HCT116 (cell line): ENCODE data around the gene NDUFS2. TPM values are rescaled to one million over a fixed set of nuclear protein-coding genes. Genes with fewer than 3 reads are reported as not detected.

Source experiments
- ATAC-seq: fragments of 200-7000 bp; cut with Tn5 transposase; 2 replicates; pipeline ENCODE4 v1.9.1; 2020; ENCODE audit warnings: mild to moderate bottlenecking, moderate library complexity
- BruUV-seq: library from RNA; stranded (reverse); fragments of 400-500 nt; replicated peaks from 2 replicates; lab custom pipeline; 2021; lab: Mats Ljungman, UMichigan
- CTCF ChIA-PET: fragments of 300-600 bp; sonication (Branson Sonifier 250); formaldehyde crosslinking; loops from one replicate; lab custom pipeline; 2021; ENCODE audit warnings: antibody characterized with exemption; lab: Charles Lee
- POLR2A ChIA-PET: fragments of 300-600, 350-600 bp; sonication (Branson Sonifier 250); formaldehyde crosslinking; loops from one replicate; lab custom pipeline; 2021; ENCODE audit warnings: antibody characterized with exemption; lab: Charles Lee
- RAD21 ChIA-PET, 2 experiments: fragments of 300-600 bp; sonication (Branson Sonifier 250); formaldehyde crosslinking; loops; one replicate each; lab custom pipeline; 2023; ENCODE audit warnings: low total read pairs in 2 of 2; ENCODE audit not compliant: uncharacterized antibody in 2 of 2, unreplicated experiment in 2 of 2, low non-redundant PET in 1 of 2; lab: Charles Lee
- DNase-seq: peaks from one replicate; pipeline ENCODE4 v3.0.0-alpha.2; 2010; ENCODE audit warnings: low read depth, low spot score
- H2AFZ ChIP-seq: fragments of 200-600 bp; shearing (Covaris generic), sonication (generic); 2 replicates; pipeline ENCODE4 v1.6.1; 2017; ENCODE audit warnings: low read depth, mixed run types, mixed read lengths, antibody characterized with exemption, low read length; ENCODE audit not compliant: poor library complexity, severe bottlenecking
- H3K27ac ChIP-seq: 2 replicates; pipeline ENCODE4 v1.5.1; 2012; ENCODE audit warnings: low read depth, low read length
- H3K27me3 ChIP-seq: fragments of 200-600 bp; sonication (generic); 2 replicates; pipeline ENCODE4 v1.6.1; 2016; ENCODE audit warnings: mixed run types, low read length, mixed read lengths; ENCODE audit not compliant: insufficient read depth
- H3K36me3 ChIP-seq, 2 experiments: fragments of 200-500 bp in 1 of 2; fragments of 200-600 bp in 1 of 2; sonication (Bioruptor generic) in 1 of 2; sonication (generic) in 1 of 2; 2 replicates each; pipeline versions ENCODE4 v1.5.1 to v1.6.1; 2014 to 2016; ENCODE audit warnings: low read length in 2 of 2, inconsistent platforms in 1 of 2, mixed read lengths in 1 of 2, mixed run types in 1 of 2; ENCODE audit not compliant: insufficient read depth in 2 of 2, control insufficient read depth in 1 of 2
- H3K4me1 ChIP-seq, 2 experiments: fragments of 200-600 bp in 1 of 2; sonication (generic) in 1 of 2; 2 replicates each; pipeline versions ENCODE4 v1.5.1 to v1.6.1; 2012 to 2017; ENCODE audit warnings: low read length in 2 of 2, inconsistent platforms in 1 of 2, mild to moderate bottlenecking in 1 of 2, mixed read lengths in 1 of 2, mixed run types in 1 of 2, moderate library complexity in 1 of 2; ENCODE audit not compliant: insufficient read depth in 2 of 2, control insufficient read depth in 1 of 2
- H3K4me2 ChIP-seq: fragments of 200-600 bp; sonication (generic); 2 replicates; pipeline ENCODE4 v1.6.1; 2017; ENCODE audit warnings: mixed run types, low read length, mixed read lengths
- H3K4me3 ChIP-seq, 2 experiments: fragments of 200-600 bp in 1 of 2; sonication (generic) in 1 of 2; replicated peaks in 1 of 2; 2 replicates each; pipeline ENCODE4 v1.5.1; 2011 to 2016; ENCODE audit warnings: low read length in 2 of 2, control low read depth in 1 of 2, low read depth in 1 of 2, mild to moderate bottlenecking in 1 of 2, mixed read lengths in 1 of 2, mixed run types in 1 of 2
- H3K79me2 ChIP-seq: fragments of 200-600 bp; sonication (generic); 2 replicates; pipeline ENCODE4 v1.6.1; 2017; ENCODE audit warnings: mild to moderate bottlenecking, mixed run types, low read length, moderate library complexity, mixed read lengths; ENCODE audit not compliant: insufficient read depth
- H3K9ac ChIP-seq: fragments of 200-600 bp; sonication (generic); 2 replicates; pipeline ENCODE4 v1.6.1; 2016; ENCODE audit warnings: low read length, mixed read lengths
- H3K9me2 ChIP-seq: fragments of 200-600 bp; sonication (generic), shearing (Covaris generic); 2 replicates; pipeline ENCODE4 v1.6.1; 2017; ENCODE audit warnings: mixed run types, mild to moderate bottlenecking, moderate library complexity; ENCODE audit not compliant: insufficient read depth
- H3K9me3 ChIP-seq, 2 experiments: fragments of 200-500 bp in 1 of 2; fragments of 200-600 bp in 1 of 2; sonication (Bioruptor generic) in 1 of 2; sonication (generic) in 1 of 2; 2 replicates each; pipeline ENCODE4 v1.6.1; 2014 to 2017; ENCODE audit warnings: low read length in 2 of 2, mixed read lengths in 2 of 2, inconsistent platforms in 1 of 2, low read depth in 1 of 2, mild to moderate bottlenecking in 1 of 2, mixed run types in 1 of 2, moderate library complexity in 1 of 2; ENCODE audit not compliant: control insufficient read depth in 1 of 2, insufficient read depth in 1 of 2
- H4K20me1 ChIP-seq: fragments of 200-600 bp; sonication (generic), shearing (Covaris generic); 2 replicates; pipeline ENCODE4 v1.6.1; 2017; ENCODE audit warnings: mixed run types, mild to moderate bottlenecking, moderate library complexity; ENCODE audit not compliant: insufficient read depth
- CBX3 ChIP-seq: IDR thresholded peaks from 2 replicates; pipeline ENCODE4 v1.6.1; 2012; ENCODE audit warnings: low read depth
- CEBPB ChIP-seq: IDR thresholded peaks from 2 replicates; pipeline ENCODE4 v1.6.1; 2012; ENCODE audit warnings: low read depth
- CTCF ChIP-seq, 3 experiments: fragments of 200-600 bp in 1 of 3; sonication (generic) in 1 of 3; IDR thresholded peaks in 2 of 3; conservative IDR thresholded peaks in 1 of 3; 2 replicates each; pipeline ENCODE4 v1.5.1; 2012 to 2017; ENCODE audit warnings: low read depth in 2 of 3, low read length in 2 of 3, antibody characterized with exemption in 1 of 3, borderline replicate concordance in 1 of 3, control low read depth in 1 of 3, mild to moderate bottlenecking in 1 of 3, mixed read lengths in 1 of 3, mixed run types in 1 of 3, moderate library complexity in 1 of 3; ENCODE audit not compliant: insufficient read depth in 1 of 3
- EGR1 ChIP-seq: IDR thresholded peaks from 2 replicates; pipeline ENCODE4 v1.6.1; 2012; ENCODE audit warnings: low read depth
- ELF1 ChIP-seq: IDR thresholded peaks from 2 replicates; pipeline ENCODE4 v1.6.1; 2012; ENCODE audit warnings: low read depth, borderline replicate concordance
- EZH2phosphoT487 ChIP-seq: fragments of 200-600 bp; IDR thresholded peaks from 2 replicates; pipeline ENCODE4 v1.6.1; 2018; ENCODE audit warnings: antibody characterized with exemption, borderline replicate concordance
- FOSL1 ChIP-seq: IDR thresholded peaks from 2 replicates; pipeline ENCODE4 v1.6.1; 2012; ENCODE audit warnings: low read depth
- JUND ChIP-seq: IDR thresholded peaks from 2 replicates; pipeline ENCODE4 v1.6.1; 2012
- MAX ChIP-seq: IDR thresholded peaks from 2 replicates; pipeline ENCODE4 v1.6.1; 2012
- POLR2A ChIP-seq: IDR thresholded peaks from 2 replicates; pipeline ENCODE4 v1.7.0; 2011; ENCODE audit warnings: borderline replicate concordance; ENCODE audit not compliant: insufficient read depth, insufficient read length; ENCODE audit errors: extremely low read depth
- POLR2AphosphoS5 ChIP-seq: IDR thresholded peaks from 2 replicates; pipeline ENCODE4 v1.6.1; 2011; ENCODE audit warnings: mild to moderate bottlenecking, low read depth, low read length, moderate library complexity
- RAD21 ChIP-seq: IDR thresholded peaks from 2 replicates; pipeline ENCODE4 v1.6.1; 2012; ENCODE audit warnings: low read depth, mild to moderate bottlenecking
- REST ChIP-seq: IDR thresholded peaks from 2 replicates; pipeline ENCODE4 v1.6.1; 2012; ENCODE audit warnings: low read depth
- SIN3A ChIP-seq: IDR thresholded peaks from 2 replicates; pipeline ENCODE4 v1.6.1; 2012; ENCODE audit warnings: low read depth
- TCF7L2 ChIP-seq: IDR thresholded peaks from 2 replicates; pipeline ENCODE4 v1.7.0; 2011; ENCODE audit warnings: borderline replicate concordance, inconsistent platforms; ENCODE audit not compliant: insufficient read depth, insufficient read length; ENCODE audit errors: extremely low read depth
- YY1 ChIP-seq: IDR thresholded peaks from 2 replicates; pipeline ENCODE4 v1.6.1; 2011; ENCODE audit warnings: low read length, low read depth, moderate library complexity, mild to moderate bottlenecking; ENCODE audit not compliant: insufficient replicate concordance; ENCODE audit errors: extremely low read depth
- ZBTB33 ChIP-seq: IDR thresholded peaks from 2 replicates; pipeline ENCODE4 v1.6.1; 2011; ENCODE audit warnings: mild to moderate bottlenecking, low read length, moderate library complexity; ENCODE audit not compliant: insufficient replicate concordance; ENCODE audit errors: extremely low read depth
- ZFX ChIP-seq: fragments of 450-650 bp; IDR thresholded peaks from 2 replicates; pipeline ENCODE4 v1.6.1; 2017
- ZNF274 ChIP-seq: fragments of 200-500 bp; sonication (Bioruptor generic); IDR thresholded peaks from 2 replicates; pipeline ENCODE4 v1.6.1; 2014; ENCODE audit warnings: mild to moderate bottlenecking, low read depth, low read length, inconsistent platforms
- intact Hi-C: fragments of 100-400 bp; cut with micrococcal nuclease; formaldehyde crosslinking; loops from 2 replicates; pipeline ENCODE4 v1.10.0; 2022
- total RNA-seq: library from RNA; stranded (reverse); gene quantifications from one replicate; pipeline ENCODE4 v1.2.1, GENCODE V29; 2021; ENCODE audit not compliant: unreplicated experiment

Gene NDUFS2
- total RNA-seq, 1 experiment from 2014 or later, result 82.7 TPM

- peaks cover 4 to 20% of the 10 kb centered on the region in 2 experiments; a peak in 3 of 4 replicates for H3K4me1 ChIP-seq
- intact Hi-C loops, result no loop called here
- ATAC-seq (no peak), DNase-seq (no peak)
- H3K4me3 ChIP-seq, result no peak overlapping the region
- ChIA-PET CTCF (no interaction called here), POLR2A (no interaction called here), RAD21 (no interaction called here)
- peaks cover 29% of the 10 kb centered on the region for H3K79me2 ChIP-seq
- no peaks in the 10 kb centered on the region for H3K9me2 ChIP-seq
- H3K27me3 ChIP-seq, result no peaks in the 10 kb centered on the region
- no peak for TF ChIP-seq POLR2AphosphoS5
- no peak for TF ChIP-seq ELF1
- no peak for TF ChIP-seq FOSL1
- TF ChIP-seq ZNF274, result no peak
- TF ChIP-seq ZBTB33, result no peak
- TF ChIP-seq JUND, result no peak
- TF ChIP-seq SIN3A, result no peak
- TF ChIP-seq TCF7L2, result no peak
- no peak for TF ChIP-seq REST
- no peak for TF ChIP-seq EGR1
- no peak for TF ChIP-seq CBX3
- TF ChIP-seq CTCF (IDR thresholded peaks at IDR 0.05 in 2 of 3, conservative IDR thresholded peaks at IDR 0.05 in 1 of 3; ENCODE audit: borderline replicate concordance in 1 of 3, insufficient read depth in 1 of 3, low read depth in 2 of 3, low read length in 2 of 3), result no peak
- TF ChIP-seq CEBPB, result no peak
- TF ChIP-seq EZH2phosphoT487, result no peak
- no peak for TF ChIP-seq POLR2A
- no peak for TF ChIP-seq RAD21
- TF ChIP-seq YY1, result no peak
- no peak for TF ChIP-seq MAX
- no peak for TF ChIP-seq ZFX
- peaks cover 48 to 59% of the 10 kb centered on the region in 2 experiments for H3K36me3 ChIP-seq
- no peak overlapping the region for H3K9ac ChIP-seq
- no peak overlapping the region for H3K27ac ChIP-seq
- BruUV-seq, result no TSS peak
- H4K20me1 ChIP-seq, result no peaks in the 10 kb centered on the region
- H2AFZ ChIP-seq, result no peak overlapping the region
- no peak overlapping the region for H3K4me2 ChIP-seq
- H3K9me3 ChIP-seq, result no peaks in the 10 kb centered on the region
Measured at GRCh38 chr1:161207173-161207572, 5.0 kb downstream of the NDUFS2 start.
